CD4-positive, alpha-beta T cell treated with Interleukin-1 beta for 1 hour (primary cell): ENCODE measurements around the gene IER3.
"Not testable (repeated sequence)": the region's sequence is repeated elsewhere in the genome, so short reads cannot be mapped to it uniquely, and the experiment has no call there.

Source experiments
- DNase-seq, 2 donors: peaks; one replicate each; pipeline ENCODE4 v3.0.0-alpha.2; 2020 to 2022

The IER3 gene

DNA sequence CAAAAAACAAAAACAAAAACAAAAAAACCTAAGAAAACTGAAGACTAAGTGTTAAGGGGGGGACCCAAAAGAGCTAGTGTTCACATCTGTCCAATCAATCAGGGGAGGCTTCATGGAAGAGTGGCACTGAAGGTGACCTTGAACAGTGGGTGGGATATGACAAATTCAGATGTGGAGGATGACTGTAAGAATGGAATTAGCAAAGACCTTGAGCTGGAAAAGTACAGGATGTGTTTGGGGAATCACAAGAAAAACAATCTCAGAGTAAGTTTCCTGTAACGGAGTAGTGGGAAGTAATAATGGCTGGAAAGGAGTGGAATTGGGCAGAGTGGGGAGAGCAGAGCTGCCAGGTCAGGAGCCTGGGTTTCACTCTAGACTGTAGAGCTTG is 2.9 kb upstream of the IER3 start:
- DNase-seq: no peak

- DNase-seq: peak; percentile 28 to 44
Observed at GRCh38 chr6:30743099-30744053, 971 bp downstream of the IER3 start.

DNA sequence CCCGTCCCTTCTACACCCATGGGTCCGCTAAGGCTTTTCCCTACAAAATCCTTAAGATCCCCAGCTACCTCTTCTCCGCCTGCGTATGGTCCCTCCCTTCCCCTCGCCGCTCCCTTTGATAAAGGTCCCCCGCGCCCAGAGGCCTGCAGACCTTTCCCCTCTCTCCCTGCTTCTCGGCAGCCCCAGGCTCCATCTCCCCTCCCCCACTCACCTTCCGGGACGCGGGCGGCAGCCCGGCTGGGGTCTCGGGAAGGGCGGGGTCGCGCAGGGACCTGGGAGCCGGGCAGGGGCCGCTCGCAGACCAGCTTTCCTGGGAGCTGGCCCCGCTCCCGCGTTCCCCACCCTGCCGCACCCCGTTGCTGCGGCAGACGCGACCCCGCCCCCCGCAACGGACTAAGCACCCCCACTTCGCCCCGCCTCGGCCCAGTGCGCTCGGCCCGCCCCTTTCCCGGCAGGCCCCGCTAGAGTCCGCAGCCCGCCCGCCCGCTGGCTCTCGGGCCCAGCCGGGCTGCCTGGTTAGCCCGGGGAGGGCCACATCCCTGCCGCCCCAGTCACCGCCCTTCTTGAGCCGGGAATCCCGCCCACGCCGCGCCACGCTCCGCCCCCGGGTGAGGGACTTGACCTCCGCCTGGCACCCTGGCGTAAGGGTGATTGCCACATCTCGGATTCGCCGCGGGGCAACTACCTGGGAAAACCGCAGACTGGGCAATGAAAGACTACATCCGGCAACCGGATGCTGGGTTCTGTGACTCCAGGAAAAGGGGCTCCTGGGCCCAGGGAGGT is 1.8 kb downstream of the IER3 start, which contains the start of gene FLOT1:
Gene FLOT1, minus strand, starts transcription at position 372 of the 783 bp plus-strand sequence. CDS start 498 bp downstream, outside the sequence.
- DNase-seq: peak; percentile 92 to 94

DNA sequence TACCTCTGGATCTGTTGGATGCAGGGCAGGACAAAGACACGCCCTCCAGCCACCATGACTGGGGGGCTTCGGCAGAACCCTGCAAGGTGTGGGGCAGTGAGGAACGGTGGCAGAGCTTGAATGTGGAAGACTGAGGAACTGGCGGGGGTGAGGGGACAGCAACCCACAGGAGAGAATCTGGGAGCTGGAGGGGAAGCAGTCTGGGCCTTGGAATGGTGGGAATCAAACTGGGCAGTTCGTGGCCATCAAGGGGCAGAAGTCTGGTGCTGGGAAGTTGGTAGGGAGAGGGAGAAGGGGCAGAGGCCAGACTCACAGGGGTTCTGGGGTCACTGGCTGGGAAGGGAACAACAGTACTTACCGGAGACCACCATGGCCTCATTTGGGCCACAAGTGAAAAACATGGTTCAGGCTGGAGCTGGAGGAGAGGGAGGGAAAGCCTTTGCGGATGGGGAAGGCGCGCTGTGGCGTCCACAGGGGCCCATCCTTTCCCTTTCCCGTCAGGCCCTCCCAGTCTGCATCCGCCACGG is 2.5 kb downstream of the IER3 start:
- DNase-seq: no peak

GRCh38 chr6:30741063-30741779 is 3.1 kb downstream of the IER3 start:
- no peak for DNase-seq

DNA sequence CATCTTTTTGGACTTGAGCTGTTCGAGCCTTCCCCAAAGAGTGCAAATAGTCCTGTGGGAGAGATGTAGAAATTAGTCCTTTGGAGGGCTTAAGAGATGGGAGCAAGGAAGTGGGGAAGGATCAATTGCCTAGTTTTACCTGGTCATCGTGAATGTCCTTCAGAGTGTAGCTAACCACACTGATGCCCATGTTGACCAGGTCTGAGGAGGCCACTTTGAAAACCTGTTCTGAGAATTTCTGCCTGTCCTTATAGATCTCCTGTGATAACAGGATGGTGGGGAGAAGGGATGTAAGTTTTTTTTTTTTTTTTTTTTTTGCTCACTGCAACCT is 3.8 kb downstream of the IER3 start:
- DNase-seq: no peak

DNA sequence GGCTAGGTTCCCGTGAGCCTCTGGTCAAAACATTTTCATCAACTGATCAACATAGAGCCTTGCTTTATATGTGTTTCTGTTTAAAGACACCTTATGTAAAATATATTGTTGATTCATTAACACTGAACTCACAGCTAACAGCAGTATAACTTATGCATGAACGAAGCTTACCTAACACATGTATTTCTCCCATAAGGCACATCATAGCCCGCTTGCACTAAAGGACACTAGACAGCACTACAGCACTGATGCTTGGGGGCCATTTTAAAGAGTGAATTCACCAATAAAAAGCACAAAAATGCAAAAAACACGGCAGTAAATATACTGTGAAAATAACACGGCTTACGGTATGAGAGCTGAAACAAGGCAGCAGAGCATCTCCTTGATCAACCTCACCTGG is 5.8 kb downstream of the IER3 start:
- DNase-seq: no peak

DNA sequence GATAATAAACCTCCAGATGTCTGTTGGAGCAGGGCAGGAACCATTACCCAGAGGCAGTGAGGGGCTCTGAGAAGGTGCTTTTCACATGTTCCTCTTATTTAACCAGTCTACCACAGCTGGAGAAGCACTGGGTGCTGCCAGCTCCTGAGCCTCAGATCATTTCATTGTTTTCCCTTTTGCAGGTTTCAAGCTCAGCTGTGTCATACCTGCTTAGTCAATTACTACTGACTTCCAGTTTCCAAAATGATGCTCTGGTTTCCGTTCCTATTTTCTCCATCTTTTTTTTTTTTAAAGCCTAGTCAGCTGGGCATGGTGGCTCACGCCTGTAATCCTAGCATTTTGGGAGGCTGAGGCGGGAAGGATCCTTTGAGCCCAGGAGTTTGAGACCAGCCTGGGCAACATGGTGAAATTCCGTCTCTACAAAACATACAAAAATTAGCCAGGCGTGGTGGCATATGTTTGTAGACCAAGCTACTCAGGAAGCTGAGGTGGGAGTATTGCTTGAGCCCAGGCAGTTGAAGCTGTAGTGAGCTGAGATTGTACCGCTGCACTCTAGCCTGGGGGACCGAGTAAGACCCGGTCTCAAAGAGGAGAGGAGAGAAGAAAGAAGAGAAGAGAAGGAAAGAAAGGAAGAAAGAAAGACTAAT is 8.6 kb downstream of the IER3 start:
- no peak for DNase-seq

DNA sequence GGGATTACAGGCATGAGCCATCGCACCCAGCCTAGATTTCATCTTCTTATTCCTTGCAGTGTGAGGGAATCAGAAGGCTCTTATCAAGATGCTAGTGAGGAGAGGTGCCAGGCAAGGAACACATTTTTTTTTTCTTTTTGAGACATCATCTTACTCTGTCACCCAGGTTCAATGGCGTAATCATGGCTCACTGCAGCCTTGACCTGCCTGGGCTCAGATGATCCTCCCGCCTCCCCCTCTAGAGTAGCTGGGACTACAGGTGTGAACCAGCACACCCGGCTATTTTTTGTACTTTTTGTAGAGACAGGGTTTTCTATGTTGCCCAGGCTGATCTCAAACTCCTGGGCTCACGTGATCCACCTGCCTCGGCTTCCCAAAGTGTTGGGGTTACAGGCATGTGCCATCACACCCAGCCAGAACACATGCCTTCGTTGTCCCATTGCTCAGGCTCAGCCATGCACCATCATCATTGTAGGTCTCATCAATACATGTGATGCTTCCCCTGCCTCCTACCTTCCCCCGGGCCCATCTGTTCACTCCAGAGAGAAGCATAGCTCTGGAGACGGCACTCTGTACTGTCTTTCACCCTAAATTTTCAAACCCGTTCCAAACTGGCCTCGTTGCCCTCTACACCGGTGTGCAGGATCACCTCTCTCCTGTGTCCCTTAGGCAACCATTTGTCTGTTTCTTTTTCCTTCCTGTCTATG is 12.0 kb downstream of the IER3 start:
- DNase-seq: no peak

DNA sequence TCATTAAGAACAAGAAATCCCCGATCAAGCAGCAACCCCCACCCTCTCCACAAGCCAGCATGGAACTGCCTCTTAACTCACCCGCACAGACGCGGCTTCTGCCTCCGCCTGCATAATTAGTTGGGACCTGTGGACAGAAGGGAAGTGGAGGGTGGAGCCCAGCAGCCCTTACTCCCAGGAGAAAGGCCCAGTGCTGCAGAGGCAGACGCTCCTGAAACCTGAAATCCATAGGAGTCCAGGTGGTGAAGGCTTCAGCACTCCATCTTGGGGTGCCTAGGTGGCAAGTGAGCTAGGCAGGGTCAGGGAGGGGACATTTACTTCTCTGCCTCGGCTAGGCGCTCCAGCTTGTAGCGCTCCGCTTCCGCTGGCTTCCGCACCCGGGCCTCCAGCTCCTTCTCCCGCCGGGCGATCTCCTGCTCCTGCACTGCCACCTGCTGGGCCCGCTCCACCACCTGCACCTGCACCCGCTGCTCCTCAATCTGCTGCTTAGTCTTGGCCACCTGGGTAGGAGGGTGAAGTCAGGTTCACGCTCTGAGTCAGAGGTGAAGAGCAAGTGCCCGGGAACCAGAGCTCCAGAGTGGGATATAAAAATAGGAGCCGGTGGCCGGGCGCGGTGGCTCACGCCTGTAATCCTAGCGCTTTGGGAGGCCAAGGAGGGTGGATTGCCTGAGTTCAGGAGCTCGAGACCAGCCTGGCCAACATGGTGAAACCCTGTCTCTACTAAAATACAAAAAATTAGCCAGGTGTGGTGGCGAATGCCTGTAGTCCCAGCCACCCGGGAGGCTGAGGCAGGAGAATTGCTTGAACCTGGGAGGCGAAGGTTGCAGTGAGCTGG is 13.5 kb downstream of the IER3 start:
- DNase-seq: peak; percentile 86

DNA sequence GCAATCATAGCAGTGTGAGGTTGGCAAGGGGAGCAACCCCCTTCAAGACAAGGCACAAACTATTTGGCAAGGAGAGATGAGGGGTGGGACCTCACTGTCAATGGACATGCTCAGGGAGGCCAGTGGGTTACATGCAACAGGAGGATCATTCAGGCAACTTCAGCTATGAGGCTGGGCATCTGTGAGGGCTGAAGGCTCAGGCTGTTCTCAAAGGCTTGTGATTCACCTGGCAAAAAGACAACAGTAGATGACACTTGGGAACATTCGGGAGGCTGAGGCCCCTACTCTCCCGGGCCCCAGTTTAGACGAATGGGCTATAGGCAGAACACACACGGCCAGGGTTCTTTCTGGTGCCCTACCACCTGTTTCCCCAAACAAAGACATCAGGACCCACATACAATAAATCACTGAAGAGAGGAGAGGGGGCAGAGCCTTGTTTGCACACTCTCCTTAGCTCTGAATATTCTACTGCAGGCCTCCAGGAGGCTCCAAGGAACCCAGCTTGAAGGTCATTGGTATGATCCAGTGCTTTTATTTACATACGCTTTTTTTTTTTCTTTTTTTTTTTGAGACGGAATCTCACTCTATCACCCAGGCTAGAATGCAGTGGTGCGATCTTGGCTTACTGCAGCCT is 16.3 kb downstream of the IER3 start:
- DNase-seq: no peak

- DNase-seq: no peak
Observed at GRCh38 chr6:30726506-30727413, 17.6 kb downstream of the IER3 start.

- no peak for DNase-seq
Observed at GRCh38 chr6:30725713-30726505, 18.4 kb downstream of the IER3 start.

DNA sequence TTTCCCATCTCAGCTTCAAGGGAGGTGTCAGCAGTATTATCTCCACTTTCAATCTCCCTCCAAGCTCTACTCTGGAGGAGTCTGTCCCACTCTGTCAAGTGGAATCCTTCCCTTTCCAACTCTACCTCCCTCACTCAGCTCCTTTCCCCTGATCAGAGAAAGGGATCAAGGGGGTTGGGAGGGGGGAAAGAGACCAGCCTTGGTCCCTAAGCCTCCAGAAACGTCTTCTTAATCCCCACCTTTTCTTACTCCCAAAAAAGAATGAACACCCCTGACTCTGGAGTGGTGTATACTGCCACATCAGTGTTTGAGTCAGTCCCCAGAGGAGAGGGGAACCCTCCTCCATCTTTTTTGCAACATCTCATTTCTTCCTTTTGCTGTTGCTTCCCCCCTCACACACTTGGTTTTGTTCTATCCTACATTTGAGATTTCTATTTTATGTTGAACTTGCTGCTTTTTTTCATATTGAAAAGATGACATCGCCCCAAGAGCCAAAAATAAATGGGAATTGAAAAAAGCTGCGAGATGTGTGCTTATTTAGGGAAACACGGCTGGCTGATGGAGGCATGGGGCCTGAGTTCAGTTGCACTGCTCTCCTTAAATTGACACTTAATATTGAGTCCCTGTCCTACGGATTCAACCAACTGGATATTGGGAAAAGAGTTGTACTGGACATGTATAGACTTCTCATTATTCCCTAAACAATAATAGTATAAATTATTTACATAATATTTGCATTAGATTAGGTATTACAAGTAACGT is 19.3 kb downstream of the IER3 start:
- DNase-seq: no peak

- peak in 1 of 2 donors; percentile 15 for DNase-seq
Observed at GRCh38 chr6:30723843-30724741, 20.3 kb downstream of the IER3 start.

DNA sequence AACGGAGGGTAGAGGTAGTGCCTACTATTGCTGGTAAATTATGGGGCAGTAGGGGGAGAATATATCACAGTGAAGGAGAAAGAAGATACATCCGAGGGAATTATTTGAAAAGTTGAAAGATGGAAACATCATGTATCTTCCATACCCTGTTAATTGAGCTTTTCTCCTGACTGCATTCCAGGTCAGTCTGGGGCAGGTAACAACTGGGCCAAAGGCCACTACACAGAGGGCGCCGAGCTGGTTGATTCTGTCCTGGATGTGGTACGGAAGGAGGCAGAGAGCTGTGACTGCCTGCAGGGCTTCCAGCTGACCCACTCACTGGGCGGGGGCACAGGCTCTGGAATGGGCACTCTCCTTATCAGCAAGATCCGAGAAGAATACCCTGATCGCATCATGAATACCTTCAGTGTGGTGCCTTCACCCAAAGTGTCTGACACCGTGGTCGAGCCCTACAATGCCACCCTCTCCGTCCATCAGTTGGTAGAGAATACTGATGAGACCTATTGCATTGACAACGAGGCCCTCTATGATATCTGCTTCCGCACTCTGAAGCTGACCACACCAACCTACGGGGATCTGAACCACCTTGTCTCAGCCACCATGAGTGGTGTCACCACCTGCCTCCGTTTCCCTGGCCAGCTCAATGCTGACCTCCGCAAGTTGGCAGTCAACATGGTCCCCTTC is 21.0 kb downstream of the IER3 start:
- DNase-seq: not testable (repeated sequence)
